Measurements from ENCODE around the gene USP33.

DNA sequence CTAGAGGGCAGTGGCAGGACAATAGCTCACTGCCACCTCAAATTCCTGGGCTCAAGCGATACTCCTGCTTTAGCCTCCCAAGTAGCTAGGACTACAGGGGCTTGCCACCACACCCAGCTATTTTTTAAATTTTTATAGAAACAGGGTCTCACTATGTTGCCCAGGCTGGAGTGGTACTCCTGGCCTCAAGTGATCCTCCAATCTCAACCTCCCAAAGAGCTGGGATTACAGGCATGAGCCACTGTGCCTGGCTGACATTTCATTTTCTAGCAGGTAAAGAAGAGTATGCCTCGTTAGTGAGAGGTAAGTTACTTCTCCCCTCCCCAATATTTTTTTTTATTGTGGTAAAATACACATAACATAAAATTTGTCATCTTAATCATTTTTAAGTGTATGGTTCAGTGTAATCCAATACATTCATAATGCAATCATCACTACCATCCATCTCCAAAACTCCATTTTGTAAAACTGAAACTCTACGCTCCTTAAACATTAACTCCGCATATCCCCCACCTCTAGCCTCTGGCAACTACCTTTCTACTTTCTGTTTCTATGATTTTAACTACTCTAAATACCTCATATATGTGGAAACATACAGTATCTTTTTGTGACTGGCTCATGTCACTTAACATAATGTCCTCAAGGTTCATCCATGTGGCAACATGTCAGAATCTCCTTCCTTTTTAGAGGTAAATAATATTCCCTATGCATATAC is 99.6 kb downstream of the USP33 start:
- TF ChIP-seq, protein P1, sequence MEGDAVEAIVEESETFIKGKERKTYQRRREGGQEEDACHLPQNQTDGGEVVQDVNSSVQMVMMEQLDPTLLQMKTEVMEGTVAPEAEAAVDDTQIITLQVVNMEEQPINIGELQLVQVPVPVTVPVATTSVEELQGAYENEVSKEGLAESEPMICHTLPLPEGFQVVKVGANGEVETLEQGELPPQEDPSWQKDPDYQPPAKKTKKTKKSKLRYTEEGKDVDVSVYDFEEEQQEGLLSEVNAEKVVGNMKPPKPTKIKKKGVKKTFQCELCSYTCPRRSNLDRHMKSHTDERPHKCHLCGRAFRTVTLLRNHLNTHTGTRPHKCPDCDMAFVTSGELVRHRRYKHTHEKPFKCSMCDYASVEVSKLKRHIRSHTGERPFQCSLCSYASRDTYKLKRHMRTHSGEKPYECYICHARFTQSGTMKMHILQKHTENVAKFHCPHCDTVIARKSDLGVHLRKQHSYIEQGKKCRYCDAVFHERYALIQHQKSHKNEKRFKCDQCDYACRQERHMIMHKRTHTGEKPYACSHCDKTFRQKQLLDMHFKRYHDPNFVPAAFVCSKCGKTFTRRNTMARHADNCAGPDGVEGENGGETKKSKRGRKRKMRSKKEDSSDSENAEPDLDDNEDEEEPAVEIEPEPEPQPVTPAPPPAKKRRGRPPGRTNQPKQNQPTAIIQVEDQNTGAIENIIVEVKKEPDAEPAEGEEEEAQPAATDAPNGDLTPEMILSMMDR (IDR thresholded peaks at IDR 0.05), result no peak
- no peak for TF ChIP-seq ZFX (IDR thresholded peaks at IDR 0.05; ENCODE audit: borderline replicate concordance)
